HepG2 (cell line): ENCODE measurements around the gene NYNRIN. TPM values are rescaled to one million over a fixed set of nuclear protein-coding genes. Genes with fewer than 3 reads are reported as not detected.

Experiments
- CBX2 ChIP-seq, 2 experiments: fragments of 200-600 bp in 1 of 2; sonication (generic); formaldehyde crosslinking in 1 of 2; IDR thresholded peaks; 2 replicates each; pipeline versions ENCODE4 v1.7.0 to v1.8.1; 2018 to 2022; ENCODE audit warnings: low read depth in 2 of 2, low read length in 1 of 2, mild to moderate bottlenecking in 1 of 2, missing genetic modification reagents in 1 of 2
- GPN1 ChIP-seq: sonication (generic); formaldehyde crosslinking; IDR thresholded peaks from 2 replicates; pipeline ENCODE4 v1.5.1; 2020; ENCODE audit warnings: missing genetic modification reagents, borderline replicate concordance
- KLF6 ChIP-seq: IDR thresholded peaks from 2 replicates; pipeline ENCODE4 v1.8.0; 2016; ENCODE audit warnings: missing biosample characterization, missing genetic modification reagents
- MTA3 ChIP-seq: sonication (generic); formaldehyde crosslinking; IDR thresholded peaks from 2 replicates; pipeline ENCODE4 v1.4.0; 2020; ENCODE audit warnings: missing genetic modification reagents
- NFIB ChIP-seq: sonication (generic); formaldehyde crosslinking; IDR thresholded peaks from 2 replicates; pipeline ENCODE4 v1.9.0; 2021; ENCODE audit warnings: missing genetic modification reagents, mild to moderate bottlenecking, borderline replicate concordance
- NFKBIZ ChIP-seq: IDR thresholded peaks from 2 replicates; pipeline ENCODE4 v1.6.1; 2018; ENCODE audit warnings: missing genetic modification reagents, missing compliant biosample characterization
- ONECUT2 ChIP-seq: sonication (generic); formaldehyde crosslinking; IDR thresholded peaks from 2 replicates; pipeline ENCODE4 v1.4.0; 2020; ENCODE audit warnings: missing genetic modification reagents
- RBAK ChIP-seq: sonication (generic); formaldehyde crosslinking; IDR thresholded peaks from 2 replicates; pipeline ENCODE4 v1.5.1; 2020; ENCODE audit warnings: mild to moderate bottlenecking, missing genetic modification reagents
- ZIK1 ChIP-seq: sonication (generic); formaldehyde crosslinking; IDR thresholded peaks from 2 replicates; pipeline ENCODE4 v1.5.0; 2020; ENCODE audit warnings: mild to moderate bottlenecking, low read depth, missing genetic modification reagents, borderline replicate concordance
- ZNF329 ChIP-seq: sonication (generic); formaldehyde crosslinking; IDR thresholded peaks from 2 replicates; pipeline ENCODE4 v1.9.0; 2021; ENCODE audit warnings: low read depth, mild to moderate bottlenecking, missing genetic modification reagents
- ZNF550 ChIP-seq: sonication (generic); formaldehyde crosslinking; IDR thresholded peaks from 2 replicates; pipeline ENCODE4 v1.4.0; 2020; ENCODE audit warnings: mild to moderate bottlenecking, missing genetic modification reagents, borderline replicate concordance
- ZNF569 ChIP-seq: sonication (generic); formaldehyde crosslinking; IDR thresholded peaks from 2 replicates; pipeline ENCODE4 v1.5.0; 2020; ENCODE audit warnings: mild to moderate bottlenecking, missing genetic modification reagents, moderate library complexity, borderline replicate concordance
- polyA plus RNA-seq, 8 experiments: library from polyadenylated mRNA; depleted of rRNA in 3 of 8; stranded (reverse) in 7 of 8; unstranded in 1 of 8; fragments of >200 nt; fragmentation: Illumina TruSeq in 4 of 8; extraction: Trizol in 4 of 8; gene quantifications; 2 replicates each; pipeline versions ENCODE4 v1.2.1 to v1.2.3, GENCODE V29; 2011 to 2016; ENCODE audit warnings: low read depth in 4 of 8, missing spikeins in 1 of 8, mixed read lengths in 1 of 8; ENCODE audit not compliant: insufficient read depth in 1 of 8
- total RNA-seq, 5 experiments: library from RNA; depleted of rRNA; stranded (reverse); fragments of >200 nt; fragmentation: Illumina TruSeq; extraction: Trizol; gene quantifications; 2 replicates each; pipeline ENCODE4 v1.2.3, GENCODE V29; 2016; ENCODE audit warnings: low read depth in 1 of 5
- TF ChIP-seq, protein P1 (sequence below): fragments of 450-650 bp; IDR thresholded peaks from 2 replicates; pipeline ENCODE4 v1.6.1; 2016
- TF ChIP-seq, protein P2 (sequence below): sonication (generic); formaldehyde crosslinking; IDR thresholded peaks from 2 replicates; pipeline ENCODE4 v1.8.1; 2023; ENCODE audit warnings: mild to moderate bottlenecking, missing genetic modification reagents
- TF ChIP-seq, protein P3 (sequence below): sonication (generic); formaldehyde crosslinking; IDR thresholded peaks from 2 replicates; pipeline ENCODE4 v1.8.0; 2023; ENCODE audit warnings: mild to moderate bottlenecking, missing genetic modification reagents
- TF ChIP-seq, protein P4 (sequence below): sonication (generic); formaldehyde crosslinking; IDR thresholded peaks from 2 replicates; pipeline ENCODE4 v1.4.0; 2020; ENCODE audit warnings: missing genetic modification reagents, borderline replicate concordance
- TF ChIP-seq, protein P5 (sequence below): sonication (generic); formaldehyde crosslinking; IDR thresholded peaks from 2 replicates; pipeline ENCODE4 v1.8.0; 2022; ENCODE audit warnings: low read depth, missing genetic modification reagents

Gene NYNRIN
- total and polyA plus RNA-seq, 2 of the 13 experiments (the other 11 are each of a cell fraction or from before 2014, with no cell fraction given): 0.63 to 1.1 TPM

DNA sequence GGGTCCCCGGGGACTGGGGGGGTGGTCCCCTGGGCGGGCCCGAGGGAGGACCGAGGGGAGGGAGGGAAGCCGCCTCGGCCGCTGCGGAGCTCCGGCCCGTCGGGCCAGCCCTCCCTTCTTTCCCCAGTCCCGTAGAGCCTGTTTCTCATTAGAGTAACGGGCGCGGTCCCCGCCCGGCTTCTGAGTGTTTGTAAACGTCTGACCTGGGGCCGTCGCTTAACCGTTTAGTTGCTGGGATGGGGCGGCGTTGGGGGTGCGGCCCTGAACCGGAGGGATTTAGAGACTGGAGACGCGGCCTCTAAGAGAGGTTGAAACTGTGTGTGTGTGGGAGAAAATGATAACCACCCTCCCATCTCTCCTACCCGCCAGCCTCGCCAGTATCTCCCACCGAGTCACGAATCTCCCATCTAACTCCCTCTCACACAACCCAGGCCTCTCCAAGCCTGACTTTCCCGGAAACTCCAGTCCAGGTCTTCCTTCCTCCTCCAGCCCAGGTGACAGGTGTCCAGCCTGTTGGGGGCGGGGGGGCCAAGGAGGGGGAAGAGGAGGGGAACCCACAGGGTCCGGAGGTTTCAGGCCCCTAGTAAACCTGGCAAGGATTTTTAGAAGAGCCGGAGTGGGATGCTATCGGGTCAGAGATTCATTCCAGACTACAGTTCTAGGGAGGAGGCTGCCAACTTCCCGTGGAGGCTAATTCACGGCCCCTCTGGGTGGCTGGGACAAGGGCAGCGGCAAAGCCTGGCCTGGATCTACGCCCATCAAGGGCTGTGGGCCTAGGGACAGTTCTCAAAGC is 31.9 kb upstream of the NYNRIN start (continued):
- TF ChIP-seq, protein P1, sequence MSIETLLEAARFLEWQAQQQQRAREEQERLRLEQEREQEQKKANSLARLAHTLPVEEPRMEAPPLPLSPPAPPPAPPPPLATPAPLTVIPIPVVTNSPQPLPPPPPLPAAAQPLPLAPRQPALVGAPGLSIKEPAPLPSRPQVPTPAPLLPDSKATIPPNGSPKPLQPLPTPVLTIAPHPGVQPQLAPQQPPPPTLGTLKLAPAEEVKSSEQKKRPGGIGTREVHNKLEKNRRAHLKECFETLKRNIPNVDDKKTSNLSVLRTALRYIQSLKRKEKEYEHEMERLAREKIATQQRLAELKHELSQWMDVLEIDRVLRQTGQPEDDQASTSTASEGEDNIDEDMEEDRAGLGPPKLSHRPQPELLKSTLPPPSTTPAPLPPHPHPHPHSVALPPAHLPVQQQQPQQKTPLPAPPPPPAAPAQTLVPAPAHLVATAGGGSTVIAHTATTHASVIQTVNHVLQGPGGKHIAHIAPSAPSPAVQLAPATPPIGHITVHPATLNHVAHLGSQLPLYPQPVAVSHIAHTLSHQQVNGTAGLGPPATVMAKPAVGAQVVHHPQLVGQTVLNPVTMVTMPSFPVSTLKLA: 0 out of 2 replicates have a peak, but pooled peaks have one; percentile 7
- TF ChIP-seq, protein P2, sequence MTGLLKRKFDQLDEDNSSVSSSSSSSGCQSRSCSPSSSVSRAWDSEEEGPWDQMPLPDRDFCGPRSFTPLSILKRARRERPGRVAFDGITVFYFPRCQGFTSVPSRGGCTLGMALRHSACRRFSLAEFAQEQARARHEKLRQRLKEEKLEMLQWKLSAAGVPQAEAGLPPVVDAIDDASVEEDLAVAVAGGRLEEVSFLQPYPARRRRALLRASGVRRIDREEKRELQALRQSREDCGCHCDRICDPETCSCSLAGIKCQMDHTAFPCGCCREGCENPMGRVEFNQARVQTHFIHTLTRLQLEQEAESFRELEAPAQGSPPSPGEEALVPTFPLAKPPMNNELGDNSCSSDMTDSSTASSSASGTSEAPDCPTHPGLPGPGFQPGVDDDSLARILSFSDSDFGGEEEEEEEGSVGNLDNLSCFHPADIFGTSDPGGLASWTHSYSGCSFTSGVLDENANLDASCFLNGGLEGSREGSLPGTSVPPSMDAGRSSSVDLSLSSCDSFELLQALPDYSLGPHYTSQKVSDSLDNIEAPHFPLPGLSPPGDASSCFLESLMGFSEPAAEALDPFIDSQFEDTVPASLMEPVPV: 0 out of 2 replicates have a peak, but pooled peaks have one; percentile 50
- no peak for TF ChIP-seq RBAK (CRISPR knock-in tag)
- TF ChIP-seq, protein P3, sequence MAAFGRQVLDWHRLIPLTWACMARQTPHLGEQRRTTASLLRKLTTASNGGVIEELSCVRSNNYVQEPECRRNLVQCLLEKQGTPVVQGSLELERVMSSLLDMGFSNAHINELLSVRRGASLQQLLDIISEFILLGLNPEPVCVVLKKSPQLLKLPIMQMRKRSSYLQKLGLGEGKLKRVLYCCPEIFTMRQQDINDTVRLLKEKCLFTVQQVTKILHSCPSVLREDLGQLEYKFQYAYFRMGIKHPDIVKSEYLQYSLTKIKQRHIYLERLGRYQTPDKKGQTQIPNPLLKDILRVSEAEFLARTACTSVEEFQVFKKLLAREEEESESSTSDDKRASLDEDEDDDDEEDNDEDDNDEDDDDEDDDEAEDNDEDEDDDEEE: peak; percentile 67; the same call in 1 of the 2 replicates
- peak; percentile 72; the same call in 1 of the 2 replicates for TF ChIP-seq ZIK1
- no peak for TF ChIP-seq ZNF569 (CRISPR knock-in tag)
- no peak for TF ChIP-seq CBX2 (IDR thresholded peaks at IDR 0.05; ENCODE audit: low read depth, low read length)
- TF ChIP-seq CBX2 (CRISPR knock-in tag; IDR thresholded peaks at IDR 0.05; ENCODE audit: low read depth): no peak; the same call in 1 of the 2 replicates
- no peak for TF ChIP-seq NFIB (CRISPR knock-in tag)
- TF ChIP-seq, protein P4, sequence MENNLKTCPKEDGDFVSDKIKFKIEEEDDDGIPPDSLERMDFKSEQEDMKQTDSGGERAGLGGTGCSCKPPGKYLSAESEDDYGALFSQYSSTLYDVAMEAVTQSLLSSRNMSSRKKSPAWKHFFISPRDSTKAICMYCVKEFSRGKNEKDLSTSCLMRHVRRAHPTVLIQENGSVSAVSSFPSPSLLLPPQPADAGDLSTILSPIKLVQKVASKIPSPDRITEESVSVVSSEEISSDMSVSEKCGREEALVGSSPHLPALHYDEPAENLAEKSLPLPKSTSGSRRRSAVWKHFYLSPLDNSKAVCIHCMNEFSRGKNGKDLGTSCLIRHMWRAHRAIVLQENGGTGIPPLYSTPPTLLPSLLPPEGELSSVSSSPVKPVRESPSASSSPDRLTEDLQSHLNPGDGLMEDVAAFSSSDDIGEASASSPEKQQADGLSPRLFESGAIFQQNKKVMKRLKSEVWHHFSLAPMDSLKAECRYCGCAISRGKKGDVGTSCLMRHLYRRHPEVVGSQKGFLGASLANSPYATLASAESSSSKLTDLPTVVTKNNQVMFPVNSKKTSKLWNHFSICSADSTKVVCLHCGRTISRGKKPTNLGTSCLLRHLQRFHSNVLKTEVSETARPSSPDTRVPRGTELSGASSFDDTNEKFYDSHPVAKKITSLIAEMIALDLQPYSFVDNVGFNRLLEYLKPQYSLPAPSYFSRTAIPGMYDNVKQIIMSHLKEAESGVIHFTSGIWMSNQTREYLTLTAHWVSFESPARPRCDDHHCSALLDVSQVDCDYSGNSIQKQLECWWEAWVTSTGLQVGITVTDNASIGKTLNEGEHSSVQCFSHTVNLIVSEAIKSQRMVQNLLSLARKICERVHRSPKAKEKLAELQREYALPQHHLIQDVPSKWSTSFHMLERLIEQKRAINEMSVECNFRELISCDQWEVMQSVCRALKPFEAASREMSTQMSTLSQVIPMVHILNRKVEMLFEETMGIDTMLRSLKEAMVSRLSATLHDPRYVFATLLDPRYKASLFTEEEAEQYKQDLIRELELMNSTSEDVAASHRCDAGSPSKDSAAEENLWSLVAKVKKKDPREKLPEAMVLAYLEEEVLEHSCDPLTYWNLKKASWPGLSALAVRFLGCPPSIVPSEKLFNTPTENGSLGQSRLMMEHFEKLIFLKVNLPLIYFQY (CRISPR knock-in tag): 0 out of 2 replicates have a peak, but pooled peaks have one; percentile 59
- TF ChIP-seq MTA3 (CRISPR knock-in tag): no peak
- no peak for TF ChIP-seq ZNF329 (CRISPR knock-in tag)
- peak; percentile 6; the same call in 1 of the 2 replicates for TF ChIP-seq KLF6 (CRISPR knock-in tag)
- TF ChIP-seq ZNF550: peak; percentile 97
- TF ChIP-seq GPN1 (CRISPR knock-in tag): peak; percentile 34
- TF ChIP-seq, protein P5, sequence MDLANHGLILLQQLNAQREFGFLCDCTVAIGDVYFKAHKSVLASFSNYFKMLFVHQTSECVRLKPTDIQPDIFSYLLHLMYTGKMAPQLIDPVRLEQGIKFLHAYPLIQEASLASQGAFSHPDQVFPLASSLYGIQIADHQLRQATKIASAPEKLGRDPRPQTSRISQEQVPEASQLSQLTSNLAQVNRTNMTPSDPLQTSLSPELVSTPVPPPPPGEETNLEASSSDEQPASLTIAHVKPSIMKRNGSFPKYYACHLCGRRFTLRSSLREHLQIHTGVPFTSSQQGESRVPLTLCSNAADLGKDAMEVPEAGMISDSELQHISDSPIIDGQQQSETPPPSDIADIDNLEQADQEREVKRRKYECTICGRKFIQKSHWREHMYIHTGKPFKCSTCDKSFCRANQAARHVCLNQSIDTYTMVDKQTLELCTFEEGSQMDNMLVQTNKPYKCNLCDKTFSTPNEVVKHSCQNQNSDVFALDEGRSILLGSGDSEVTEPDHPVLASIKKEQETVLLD: no peak
- TF ChIP-seq ONECUT2: no peak
- TF ChIP-seq NFKBIZ (CRISPR knock-in tag): 0 out of 2 replicates have a peak, but pooled peaks have one; percentile 27
